ENCODE data around the gene CALHM3. TPM values are rescaled to one million over a fixed set of nuclear protein-coding genes. Genes with fewer than 3 reads are reported as not detected.
A peak's percentile ranks its signal among the peaks of the same experiment; 100 is the strongest.

The CALHM3 gene
- total and polyA plus RNA-seq, 7 experiments from 2014 or later: not detected

DNA sequence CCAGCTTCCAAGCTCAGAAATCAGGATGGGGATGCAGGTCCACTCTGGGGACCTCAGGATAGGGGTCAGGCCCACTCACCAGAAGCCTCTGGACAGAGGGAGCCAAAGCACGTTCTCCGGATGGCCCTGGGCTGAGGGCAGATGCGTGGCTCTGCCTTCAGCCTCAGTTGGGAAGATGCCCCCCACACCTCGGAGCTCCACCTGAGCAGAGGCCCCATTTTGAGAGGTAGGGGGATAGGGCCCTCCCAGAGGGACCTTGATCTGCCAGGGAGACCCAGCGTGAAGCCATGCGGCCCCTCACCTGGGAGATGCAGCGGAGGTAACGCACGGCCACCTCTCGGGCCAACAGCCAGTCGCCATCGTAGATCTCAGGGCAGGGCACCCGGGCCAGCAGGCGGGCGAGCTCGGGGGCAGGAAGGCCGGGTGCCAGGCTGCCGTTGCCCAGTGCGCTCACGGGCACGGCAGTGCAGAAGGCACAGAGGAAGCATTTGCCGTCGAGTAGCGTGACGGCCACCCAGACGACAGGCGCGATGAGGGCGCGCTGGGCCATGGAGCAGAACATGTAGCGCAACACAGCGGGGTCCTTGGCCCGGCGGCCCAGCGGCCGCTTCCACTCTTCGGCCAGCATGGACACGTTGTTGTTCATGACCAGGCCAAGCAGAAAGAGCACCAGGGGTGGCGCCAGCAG, 21.0 kb downstream of the CALHM3 start:
- peaks cover 0 to 13% of the 10 kb centered on the region in 2 donors for H3K4me1 ChIP-seq (ENCODE audit: control insufficient read depth in 2 of 2, insufficient read depth in 2 of 2, low read length in 2 of 2)
- no peak overlapping the region for H3K4me3 ChIP-seq (ENCODE audit: low read length)
- H3K27me3 Mint-ChIP-seq: peaks cover 0 to 5% (median 0%) of the 10 kb centered on the region in 5 donors
- H3K36me3 ChIP-seq (ENCODE audit: control insufficient read depth in 2 of 3, insufficient read depth in 3 of 3, low read length in 3 of 3): no peaks in the 10 kb centered on the region
- no peaks in the 10 kb centered on the region for H3K27me3 ChIP-seq (ENCODE audit: control insufficient read depth in 2 of 2, insufficient read depth in 2 of 2, low read length in 2 of 2)
- ATAC-seq: no peak
- POLR2A ChIA-PET: no interaction called here
- peaks cover 0 to 29% (median 9%) of the 10 kb centered on the region in 7 donors for H3K4me1 Mint-ChIP-seq
- H3K9me3 Mint-ChIP-seq: peaks cover 0 to 1% (median 0%) of the 10 kb centered on the region in 11 donors
- H3K9me3 ChIP-seq (ENCODE audit: control insufficient read depth in 2 of 3, low read length in 3 of 3): no peaks in the 10 kb centered on the region
- no peak overlapping the region for H3K27ac Mint-ChIP-seq
- CTCF ChIA-PET: no interaction called here
- H3K4me3 Mint-ChIP-seq: no peak overlapping the region
- intact Hi-C loops (cut with micrococcal nuclease): no loop called here
- DNase-seq: no peak
- no peak overlapping the region for H3K27ac ChIP-seq (ENCODE audit: low read depth, low read length)
- H3K36me3 Mint-ChIP-seq: no peaks in the 10 kb centered on the region

- intact Hi-C loops (cut with micrococcal nuclease): no loop called here
- Mint-ChIP-seq H3K4me3 (no peak overlapping the region), H3K27me3 (peaks cover 0 to 2% (median 0%) of the 10 kb centered on the region in 5 donors), H3K36me3 (no peaks in the 10 kb centered on the region), H3K4me1 (peaks cover 0 to 35% (median 12%) of the 10 kb centered on the region in 7 donors), H3K9me3 (peaks cover 0 to 1% (median 0%) of the 10 kb centered on the region in 11 donors), H3K27ac (peak overlapping the region in 3 of 9 donors; percentile 54 to 67 (median 59))
- Histone ChIP-seq H3K9me3 (ENCODE audit: control insufficient read depth in 2 of 3, low read length in 3 of 3) (no peaks in the 10 kb centered on the region), H3K4me1 (ENCODE audit: control insufficient read depth in 2 of 2, insufficient read depth in 2 of 2, low read length in 2 of 2) (peaks cover 0 to 18% of the 10 kb centered on the region in 2 donors), H3K36me3 (ENCODE audit: control insufficient read depth in 2 of 3, insufficient read depth in 3 of 3, low read length in 3 of 3) (no peaks in the 10 kb centered on the region), H3K27me3 (ENCODE audit: control insufficient read depth in 2 of 2, insufficient read depth in 2 of 2, low read length in 2 of 2) (no peaks in the 10 kb centered on the region), H3K4me3 (ENCODE audit: low read length) (no peak overlapping the region), H3K27ac (ENCODE audit: low read depth, low read length) (no peak overlapping the region)
- POLR2A ChIA-PET: no interaction called here
- ATAC-seq (no peak), DNase-seq (no peak)
- CTCF ChIA-PET: no interaction called here
These were observed 21.8 kb downstream of the CALHM3 start for GRCh38 chr10:103457176-103457712.

GRCh38 chr10:103456074-103456660, 22.9 kb downstream of the CALHM3 start:
- Histone ChIP-seq H3K27ac (ENCODE audit: low read depth, low read length) (no peak overlapping the region), H3K27me3 (ENCODE audit: control insufficient read depth in 2 of 2, insufficient read depth in 2 of 2, low read length in 2 of 2) (no peaks in the 10 kb centered on the region), H3K9me3 (ENCODE audit: control insufficient read depth in 2 of 3, low read length in 3 of 3) (no peaks in the 10 kb centered on the region), H3K4me3 (ENCODE audit: low read length) (no peak overlapping the region), H3K36me3 (ENCODE audit: control insufficient read depth in 2 of 3, insufficient read depth in 3 of 3, low read length in 3 of 3) (no peaks in the 10 kb centered on the region), H3K4me1 (ENCODE audit: control insufficient read depth in 2 of 2, insufficient read depth in 2 of 2, low read length in 2 of 2) (peaks cover 4 to 18% of the 10 kb centered on the region in 2 donors)
- POLR2A ChIA-PET: interaction anchor here (0.6 kb wide), 1 partner anchor 99 kb away, joined by 5 read pairs; no protein-coding TSS in a partner anchor
- Mint-ChIP-seq H3K4me1 (peaks cover 0 to 38% (median 16%) of the 10 kb centered on the region in 7 donors), H3K27me3 (peaks cover 0 to under 1% (median 0%) of the 10 kb centered on the region in 5 donors), H3K27ac (peak overlapping the region in 1 of 9 donors; percentile 18), H3K9me3 (peaks cover 0 to 1% (median 0%) of the 10 kb centered on the region in 11 donors), H3K4me3 (no peak overlapping the region), H3K36me3 (peaks cover 0 to 3% (median 0%) of the 10 kb centered on the region in 5 donors)
- no peak for DNase-seq
- CTCF ChIA-PET: no interaction called here
- no peak for ATAC-seq
- intact Hi-C loops (cut with micrococcal nuclease): no loop called here

- H3K9me3 ChIP-seq (ENCODE audit: control insufficient read depth in 2 of 3, low read length in 3 of 3): no peaks in the 10 kb centered on the region
- ChIA-PET POLR2A (interaction anchor here (0.6 kb wide), 2 partner anchors 29 to 98 kb away, joined by 3 to 5 read pairs; no protein-coding TSS in a partner anchor), CTCF (no interaction called here)
- no peak for ATAC-seq
- Mint-ChIP-seq H3K36me3 (peaks cover 0 to 11% (median 0%) of the 10 kb centered on the region in 5 donors), H3K9me3 (peaks cover 0 to 1% (median 0%) of the 10 kb centered on the region in 11 donors), H3K4me1 (peaks cover 9 to 46% (median 25%) of the 10 kb centered on the region in 7 donors), H3K4me3 (no peak overlapping the region), H3K27ac (no peak overlapping the region), H3K27me3 (no peaks in the 10 kb centered on the region)
- H3K4me3 ChIP-seq (ENCODE audit: low read length): no peak overlapping the region
- H3K27me3 ChIP-seq (ENCODE audit: control insufficient read depth in 2 of 2, insufficient read depth in 2 of 2, low read length in 2 of 2): no peaks in the 10 kb centered on the region
- intact Hi-C loops (cut with micrococcal nuclease): no loop called here
- DNase-seq: no peak
- H3K27ac ChIP-seq (ENCODE audit: low read depth, low read length): no peak overlapping the region
- no peaks in the 10 kb centered on the region for H3K36me3 ChIP-seq (ENCODE audit: control insufficient read depth in 2 of 3, insufficient read depth in 3 of 3, low read length in 3 of 3)
- H3K4me1 ChIP-seq (ENCODE audit: control insufficient read depth in 2 of 2, insufficient read depth in 2 of 2, low read length in 2 of 2): peaks cover 13 to 24% of the 10 kb centered on the region in 2 donors
These were observed 23.8 kb downstream of the CALHM3 start for GRCh38 chr10:103455235-103455634.

GRCh38 chr10:103454026-103454425, 25.0 kb downstream of the CALHM3 start:
- peak overlapping the region in 3 of 10 donors; percentile 35 to 91 (median 76) for H3K4me3 Mint-ChIP-seq
- no peak for ATAC-seq
- intact Hi-C loops (cut with micrococcal nuclease): loop anchor here in 1 of 2 donors (5.0 kb wide), 1 partner anchor 37 kb away; no protein-coding TSS in a partner anchor

DNA sequence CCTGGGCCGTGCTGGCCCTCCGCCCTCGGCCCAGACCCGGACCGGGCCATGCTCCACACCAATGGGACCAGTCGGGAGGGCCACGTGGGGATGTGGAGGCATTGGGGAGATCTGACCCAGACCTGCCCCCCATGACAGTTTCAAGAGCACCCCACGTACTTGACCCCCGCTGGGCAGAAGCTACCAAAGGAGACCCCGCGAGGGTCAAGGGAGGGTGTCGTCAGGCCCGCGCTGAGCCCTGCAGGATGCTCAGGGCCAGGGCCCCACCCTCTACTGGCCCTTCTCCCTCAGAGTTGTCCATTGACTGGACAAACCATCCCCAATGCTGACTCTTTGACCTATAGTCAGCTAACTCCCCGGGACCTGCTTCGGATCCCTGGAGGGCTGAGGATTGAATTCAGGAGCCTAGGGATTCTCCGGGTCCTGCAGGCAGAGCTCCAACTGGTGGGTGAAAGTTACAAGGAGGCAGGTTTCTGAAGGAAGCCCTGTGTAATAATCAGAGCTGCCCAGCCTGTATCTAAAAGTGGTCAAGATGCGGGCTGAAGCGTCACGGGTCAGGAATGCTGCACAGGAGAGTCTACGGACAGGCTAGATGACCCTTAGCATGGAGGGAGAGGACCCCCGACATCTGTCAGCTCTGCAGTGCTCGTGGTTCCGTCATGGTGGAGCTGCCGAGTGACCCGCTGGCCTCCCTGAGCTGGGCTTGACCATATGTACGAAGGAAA, 26.4 kb downstream of the CALHM3 start:
- Histone ChIP-seq H3K4me1 (ENCODE audit: control insufficient read depth in 2 of 2, insufficient read depth in 2 of 2, low read length in 2 of 2) (peaks cover 18 to 34% of the 10 kb centered on the region in 2 donors), H3K27me3 (ENCODE audit: control insufficient read depth in 2 of 2, insufficient read depth in 2 of 2, low read length in 2 of 2) (no peaks in the 10 kb centered on the region), H3K9me3 (ENCODE audit: control insufficient read depth in 2 of 3, low read length in 3 of 3) (no peaks in the 10 kb centered on the region), H3K27ac (ENCODE audit: low read depth, low read length) (peak overlapping the region; percentile 63), H3K4me3 (ENCODE audit: low read length) (peak overlapping the region; percentile 77), H3K36me3 (ENCODE audit: control insufficient read depth in 2 of 3, insufficient read depth in 3 of 3, low read length in 3 of 3) (peaks cover 0 to 15% (median 0%) of the 10 kb centered on the region in 3 experiments)
- Mint-ChIP-seq H3K9me3 (peaks cover 0 to 1% (median 0%) of the 10 kb centered on the region in 11 donors), H3K27me3 (no peaks in the 10 kb centered on the region), H3K36me3 (peaks cover 0 to 28% (median 7%) of the 10 kb centered on the region in 5 donors), H3K4me3 (peak overlapping the region; percentile 82 to 97 (median 90)), H3K4me1 (peaks cover 27 to 54% (median 44%) of the 10 kb centered on the region in 7 donors), H3K27ac (peak overlapping the region in 6 of 9 donors; percentile 5 to 93 (median 58))
- ATAC-seq (no peak), DNase-seq (no peak)
- ChIA-PET POLR2A (interaction anchor here (0.5 to 2.5 kb wide), 5 partner anchors 19 to 119 kb away, joined by 3 to 12 read pairs (median 3); no protein-coding TSS in a partner anchor), CTCF (interaction anchor here (1.1 kb wide), 1 partner anchor 36 kb away, joined by 7 read pairs; no protein-coding TSS in a partner anchor)
- intact Hi-C loops (cut with micrococcal nuclease): loop anchor here (1.0 to 5.0 kb wide), 4 partner anchors 19 to 35 kb away; no protein-coding TSS in a partner anchor

More at GRCh38 chr10:103454026-103454425, 25.0 kb downstream of the CALHM3 start:
- H3K36me3 ChIP-seq (ENCODE audit: control insufficient read depth in 2 of 3, insufficient read depth in 3 of 3, low read length in 3 of 3): peaks cover 0 to 12% (median 0%) of the 10 kb centered on the region in 3 experiments
- H3K4me3 ChIP-seq (ENCODE audit: low read length): no peak overlapping the region
- ChIA-PET CTCF (interaction anchor here (1.0 kb wide), 1 partner anchor 35 kb away, joined by 4 read pairs; no protein-coding TSS in a partner anchor), POLR2A (no interaction called here)
- DNase-seq: no peak
- H3K9me3 Mint-ChIP-seq: peaks cover 0 to 1% (median 0%) of the 10 kb centered on the region in 11 donors
- H3K27ac ChIP-seq (ENCODE audit: low read depth, low read length): no peak overlapping the region
- H3K4me1 Mint-ChIP-seq: peaks cover 21 to 47% (median 35%) of the 10 kb centered on the region in 7 donors
- H3K27me3 ChIP-seq (ENCODE audit: control insufficient read depth in 2 of 2, insufficient read depth in 2 of 2, low read length in 2 of 2): no peaks in the 10 kb centered on the region
- H3K9me3 ChIP-seq (ENCODE audit: control insufficient read depth in 2 of 3, low read length in 3 of 3): no peaks in the 10 kb centered on the region
- peaks cover 0 to 21% (median 0%) of the 10 kb centered on the region in 5 donors for H3K36me3 Mint-ChIP-seq
- H3K27ac Mint-ChIP-seq: peak overlapping the region in 4 of 9 donors; percentile 23 to 63 (median 52)
- H3K4me1 ChIP-seq (ENCODE audit: control insufficient read depth in 2 of 2, insufficient read depth in 2 of 2, low read length in 2 of 2): peaks cover 18 to 30% of the 10 kb centered on the region in 2 donors
- no peaks in the 10 kb centered on the region for H3K27me3 Mint-ChIP-seq

Measured in naive thymus-derived CD4-positive, alpha-beta T cell (primary cell).